HepG2 (cell line): ENCODE measurements around the gene WNT10A. TPM values are rescaled to one million over a fixed set of nuclear protein-coding genes. Genes with fewer than 3 reads are reported as not detected.

Source experiments
- HBP1 ChIP-seq: IDR thresholded peaks from 2 replicates; pipeline ENCODE4 v1.6.1; 2016; ENCODE audit warnings: low read depth, control low read depth
- IRF1 ChIP-seq: sonication (generic); formaldehyde crosslinking; IDR thresholded peaks from 2 replicates; pipeline ENCODE4 v1.4.0; 2020; ENCODE audit warnings: low read depth, mild to moderate bottlenecking, missing genetic modification reagents
- LCORL ChIP-seq, 2 experiments: fragments of 450-650 bp in 1 of 2; sonication (generic) in 1 of 2; formaldehyde crosslinking in 1 of 2; IDR thresholded peaks; 2 replicates each; pipeline versions ENCODE4 v1.5.0 to v1.6.1; 2017 to 2020; ENCODE audit warnings: antibody characterized with exemption in 1 of 2, missing genetic modification reagents in 1 of 2
- MXD1 ChIP-seq: sonication (generic); formaldehyde crosslinking; IDR thresholded peaks from 2 replicates; pipeline ENCODE4 v1.4.0; 2020; ENCODE audit warnings: mild to moderate bottlenecking, missing genetic modification reagents
- NBN ChIP-seq: fragments of 450-650 bp; conservative IDR thresholded peaks from 2 replicates; pipeline ENCODE4 v1.6.1; 2017
- PAWR ChIP-seq: sonication (generic); formaldehyde crosslinking; IDR thresholded peaks from 2 replicates; pipeline ENCODE4 v1.4.0; 2020; ENCODE audit warnings: missing genetic modification reagents, mild to moderate bottlenecking, borderline replicate concordance
- PAX8 ChIP-seq: sonication (generic); formaldehyde crosslinking; IDR thresholded peaks from 2 replicates; pipeline ENCODE4 v1.8.0; 2022; ENCODE audit warnings: mild to moderate bottlenecking, missing genetic modification reagents, borderline replicate concordance
- SP140L ChIP-seq: sonication (generic); formaldehyde crosslinking; IDR thresholded peaks from 2 replicates; pipeline ENCODE4 v1.4.0; 2020; ENCODE audit warnings: missing genetic modification reagents, borderline replicate concordance
- SP2 ChIP-seq: sonication (generic); formaldehyde crosslinking; IDR thresholded peaks from 2 replicates; pipeline ENCODE4 v1.5.1; 2020; ENCODE audit warnings: mild to moderate bottlenecking, missing genetic modification reagents
- SP5 ChIP-seq: IDR thresholded peaks from 2 replicates; pipeline ENCODE4 v1.6.1; 2016; ENCODE audit warnings: low read depth, borderline replicate concordance
- ZBTB1 ChIP-seq: sonication (generic); formaldehyde crosslinking; IDR thresholded peaks from 2 replicates; pipeline ENCODE4 v1.4.0; 2020; ENCODE audit warnings: missing genetic modification reagents, borderline replicate concordance
- ZBTB14 ChIP-seq: sonication (generic); formaldehyde crosslinking; IDR thresholded peaks from 2 replicates; pipeline ENCODE4 v1.4.0; 2020; ENCODE audit warnings: missing genetic modification reagents
- ZNF773 ChIP-seq: sonication (generic); formaldehyde crosslinking; IDR thresholded peaks from 2 replicates; pipeline ENCODE4 v1.4.0; 2020; ENCODE audit warnings: missing genetic modification reagents, borderline replicate concordance
- polyA plus RNA-seq, 8 experiments: library from polyadenylated mRNA; depleted of rRNA in 3 of 8; stranded (reverse) in 7 of 8; unstranded in 1 of 8; fragments of >200 nt; fragmentation: Illumina TruSeq in 4 of 8; extraction: Trizol in 4 of 8; gene quantifications; 2 replicates each; pipeline versions ENCODE4 v1.2.1 to v1.2.3, GENCODE V29; 2011 to 2016; ENCODE audit warnings: low read depth in 4 of 8, missing spikeins in 1 of 8, mixed read lengths in 1 of 8; ENCODE audit not compliant: insufficient read depth in 1 of 8
- total RNA-seq, 5 experiments: library from RNA; depleted of rRNA; stranded (reverse); fragments of >200 nt; fragmentation: Illumina TruSeq; extraction: Trizol; gene quantifications; 2 replicates each; pipeline ENCODE4 v1.2.3, GENCODE V29; 2016; ENCODE audit warnings: low read depth in 1 of 5

The WNT10A gene
- total and polyA plus RNA-seq, 2 of the 13 experiments (the other 11 are each of a cell fraction or from before 2014, with no cell fraction given): 0.03 TPM; not detected in 1

- TF ChIP-seq ZNF773 (CRISPR knock-in tag) (no peak), SP5 (peak; percentile 50; the same call in 1 of the 2 replicates), HBP1 (CRISPR knock-in tag) (no peak), PAX8 (no peak), NBN (no peak), PAWR (CRISPR knock-in tag) (0 out of 2 replicates have a peak, but pooled peaks have one; percentile 77), MXD1 (CRISPR knock-in tag) (no peak; the same call in 1 of the 2 replicates), SP2 (CRISPR knock-in tag) (no peak), ZBTB14 (CRISPR knock-in tag) (no peak), LCORL (IDR thresholded peaks at IDR 0.05) (no peak), LCORL (CRISPR knock-in tag; IDR thresholded peaks at IDR 0.05) (peak; percentile 81), IRF1 (no peak), ZBTB1 (CRISPR knock-in tag) (no peak), SP140L (CRISPR knock-in tag) (no peak)
Observed at GRCh38 chr2:218898109-218898878, 17.6 kb downstream of the WNT10A start (continued).
